Measurements from ENCODE around the gene TOM1L1.

DNA sequence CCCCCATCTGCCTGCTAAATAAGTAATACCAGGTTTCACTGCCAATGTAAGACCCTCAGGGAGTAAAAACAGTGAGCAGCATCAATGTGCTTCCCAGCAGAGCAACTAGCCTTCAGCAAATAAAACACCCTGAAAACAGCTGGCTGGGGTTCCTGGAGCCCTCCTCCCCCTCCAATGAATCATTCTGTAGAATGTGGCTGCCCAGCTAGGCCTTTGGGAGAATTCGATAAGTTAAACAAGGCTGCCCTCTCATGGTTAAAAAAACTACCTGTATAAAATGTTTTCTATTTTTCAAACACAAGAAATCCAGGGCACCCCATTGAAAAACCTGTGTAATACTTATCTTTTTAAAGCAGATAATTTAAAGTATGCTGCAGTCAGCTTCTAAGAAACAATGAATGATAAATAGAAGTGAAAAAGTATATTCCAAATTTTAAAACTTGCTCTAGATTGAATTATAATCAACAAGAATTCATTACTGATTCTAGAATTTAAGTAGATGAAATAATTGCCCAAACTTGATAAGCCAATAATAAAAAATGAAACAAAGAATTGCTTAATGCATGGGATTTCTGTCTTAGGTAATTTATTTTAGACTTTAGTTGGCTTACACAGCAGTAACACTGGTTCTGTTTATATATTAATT lies 9.4 kb upstream of the TOM1L1 start:
- TF ChIP-seq, protein P1, sequence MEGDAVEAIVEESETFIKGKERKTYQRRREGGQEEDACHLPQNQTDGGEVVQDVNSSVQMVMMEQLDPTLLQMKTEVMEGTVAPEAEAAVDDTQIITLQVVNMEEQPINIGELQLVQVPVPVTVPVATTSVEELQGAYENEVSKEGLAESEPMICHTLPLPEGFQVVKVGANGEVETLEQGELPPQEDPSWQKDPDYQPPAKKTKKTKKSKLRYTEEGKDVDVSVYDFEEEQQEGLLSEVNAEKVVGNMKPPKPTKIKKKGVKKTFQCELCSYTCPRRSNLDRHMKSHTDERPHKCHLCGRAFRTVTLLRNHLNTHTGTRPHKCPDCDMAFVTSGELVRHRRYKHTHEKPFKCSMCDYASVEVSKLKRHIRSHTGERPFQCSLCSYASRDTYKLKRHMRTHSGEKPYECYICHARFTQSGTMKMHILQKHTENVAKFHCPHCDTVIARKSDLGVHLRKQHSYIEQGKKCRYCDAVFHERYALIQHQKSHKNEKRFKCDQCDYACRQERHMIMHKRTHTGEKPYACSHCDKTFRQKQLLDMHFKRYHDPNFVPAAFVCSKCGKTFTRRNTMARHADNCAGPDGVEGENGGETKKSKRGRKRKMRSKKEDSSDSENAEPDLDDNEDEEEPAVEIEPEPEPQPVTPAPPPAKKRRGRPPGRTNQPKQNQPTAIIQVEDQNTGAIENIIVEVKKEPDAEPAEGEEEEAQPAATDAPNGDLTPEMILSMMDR (IDR thresholded peaks at IDR 0.05): no peak; the same call in 1 of the 2 replicates
- TF ChIP-seq PREB (CRISPR knock-in tag; IDR thresholded peaks at IDR 0.05; ENCODE audit: borderline replicate concordance) (no peak), NR3C1 (CRISPR knock-in tag; conservative IDR thresholded peaks at IDR 0.05; ENCODE audit: low read depth) (no peak), NR2C2 (CRISPR knock-in tag; IDR thresholded peaks at IDR 0.05) (no peak), OVOL2 (CRISPR knock-in tag; IDR thresholded peaks at IDR 0.05; ENCODE audit: borderline replicate concordance) (no peak)
- TF ChIP-seq, protein P2, sequence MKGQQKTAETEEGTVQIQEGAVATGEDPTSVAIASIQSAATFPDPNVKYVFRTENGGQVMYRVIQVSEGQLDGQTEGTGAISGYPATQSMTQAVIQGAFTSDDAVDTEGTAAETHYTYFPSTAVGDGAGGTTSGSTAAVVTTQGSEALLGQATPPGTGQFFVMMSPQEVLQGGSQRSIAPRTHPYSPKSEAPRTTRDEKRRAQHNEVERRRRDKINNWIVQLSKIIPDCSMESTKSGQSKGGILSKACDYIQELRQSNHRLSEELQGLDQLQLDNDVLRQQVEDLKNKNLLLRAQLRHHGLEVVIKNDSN (CRISPR knock-in tag; IDR thresholded peaks at IDR 0.05): no peak
